NK-92 (cell line): ENCODE measurements around the gene ZMIZ2.
"Not testable (repeated sequence)": the region's sequence is repeated elsewhere in the genome, so short reads cannot be mapped to it uniquely, and the experiment has no call there.

Experiments
- DNase-seq: peaks from one replicate; lab custom pipeline; 2025; ENCODE audit not compliant: unreplicated experiment; lab: John Stamatoyannopoulos, UW

The ZMIZ2 gene

GRCh38 chr7:44798649-44799305, 50.1 kb downstream of the ZMIZ2 start:
- DNase-seq, result no peak

- DNase-seq, result no peak
Observed at GRCh38 chr7:44799939-44800338, 51.3 kb downstream of the ZMIZ2 start.

GRCh38 chr7:44801890-44802289, 53.2 kb downstream of the ZMIZ2 start:
- DNase-seq, result no peak

GRCh38 chr7:44802418-44803025, 53.9 kb downstream of the ZMIZ2 start:
- no peak for DNase-seq

GRCh38 chr7:44803828-44804519, 55.3 kb downstream of the ZMIZ2 start:
- DNase-seq, result not testable (repeated sequence)

DNA sequence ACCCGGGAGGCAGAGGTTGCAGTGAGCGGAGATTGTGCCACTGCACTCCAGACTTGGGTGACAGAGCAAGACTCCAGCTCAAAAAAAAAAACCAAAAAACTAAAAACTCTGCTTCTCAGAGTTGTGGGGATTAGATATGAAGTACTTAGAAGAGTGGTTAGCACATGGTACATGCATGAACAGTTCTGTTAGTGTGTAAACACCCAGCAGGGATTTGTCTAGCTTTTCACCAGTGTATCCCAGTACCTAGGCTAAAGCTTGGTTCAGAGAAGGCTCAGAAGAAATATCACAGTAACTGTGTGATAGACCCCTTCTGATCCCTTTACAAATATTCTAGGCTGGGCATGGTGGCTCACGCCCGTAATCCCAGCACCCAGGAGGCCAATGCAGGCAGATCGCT, 57.3 kb downstream of the ZMIZ2 start:
- DNase-seq, result no peak

DNA sequence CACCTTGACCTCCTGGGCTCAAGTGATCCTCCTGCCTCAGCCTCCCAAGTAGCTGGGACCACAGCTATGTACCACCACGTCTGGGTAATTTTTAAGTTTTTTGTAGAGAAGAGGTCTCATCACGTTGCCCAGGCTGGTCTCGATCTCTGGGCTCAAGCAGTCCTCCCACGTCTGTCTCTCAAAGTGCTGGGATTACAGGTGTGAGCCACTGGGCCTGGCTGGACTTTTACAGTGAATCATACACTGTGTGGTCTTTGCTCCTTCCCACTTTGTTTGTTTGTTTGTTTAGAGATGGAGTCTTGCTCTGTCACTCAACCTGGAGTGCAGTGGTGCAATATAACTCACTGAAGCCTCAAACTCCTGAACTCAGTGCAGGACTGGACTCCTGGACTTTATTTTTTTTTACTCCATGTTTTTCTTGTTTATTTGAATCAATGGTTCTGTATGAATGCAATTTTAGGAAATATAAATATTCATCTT, 60.3 kb downstream of the ZMIZ2 start:
- no peak for DNase-seq

DNA sequence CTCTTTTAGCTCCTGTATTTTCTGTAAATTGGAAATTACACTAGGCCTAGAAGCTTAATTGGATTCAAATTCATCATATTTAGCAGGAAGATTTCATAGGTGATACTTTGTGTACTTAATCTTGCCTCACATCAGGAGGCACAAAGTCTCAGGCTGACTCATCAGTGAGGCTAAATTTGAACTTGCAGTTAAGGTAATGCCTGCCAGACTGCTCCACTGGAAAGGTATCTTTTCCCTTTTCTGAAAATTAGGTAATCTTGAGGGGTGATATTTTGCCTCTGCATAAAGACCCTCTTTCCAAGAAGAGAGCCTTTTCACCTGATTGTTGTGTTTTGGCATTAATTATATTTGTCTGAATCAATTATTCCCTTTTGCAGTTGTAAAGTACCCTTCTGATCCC, 62.4 kb downstream of the ZMIZ2 start:
- no peak for DNase-seq

DNA sequence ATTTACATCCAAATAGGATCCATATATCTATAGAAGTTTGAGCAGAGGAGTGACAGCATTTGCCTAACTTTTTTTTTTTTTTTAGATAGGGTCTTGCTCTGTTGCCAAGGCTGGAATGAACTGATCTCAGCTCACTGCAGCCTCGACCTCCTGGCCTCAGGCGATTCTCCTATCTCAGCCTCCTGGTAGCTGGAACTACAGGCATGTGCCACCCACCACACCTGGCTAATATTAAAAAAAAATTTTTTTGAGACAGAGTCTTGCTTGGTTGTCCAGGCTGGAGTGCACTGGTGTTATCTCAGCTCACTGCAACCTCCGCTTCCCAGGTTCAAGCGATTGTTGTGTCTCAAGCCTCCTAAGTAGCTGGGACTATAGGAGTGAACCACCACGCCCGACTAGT, 62.9 kb downstream of the ZMIZ2 start:
- DNase-seq, result no peak

GRCh38 chr7:44814919-44815318, 66.3 kb downstream of the ZMIZ2 start:
- no peak for DNase-seq

GRCh38 chr7:44819292-44819691, 70.6 kb downstream of the ZMIZ2 start:
- DNase-seq, result no peak
